ENCODE results near the gene PLSCR2.

DNA sequence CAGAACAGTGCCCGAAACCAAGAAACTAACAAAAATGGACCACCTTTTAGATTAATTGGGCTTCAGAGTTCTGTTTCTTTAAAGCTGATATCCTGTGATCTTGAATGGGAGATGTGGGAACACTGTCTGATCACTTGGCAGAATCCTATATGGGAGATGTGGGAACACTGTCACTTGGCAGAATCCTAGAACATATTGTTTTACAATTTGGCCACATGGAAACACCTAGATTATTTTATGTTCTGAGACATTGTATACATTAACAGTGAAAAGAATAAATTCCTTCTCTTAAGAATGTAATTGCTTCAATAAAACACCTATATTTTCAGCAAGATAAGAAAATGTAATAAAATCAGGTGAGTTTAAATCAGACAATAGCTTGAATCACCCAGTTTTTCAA is 30.3 kb upstream of the PLSCR2 start:
- no peak for TF ChIP-seq EZH2 (IDR thresholded peaks at IDR 0.05)
- no peak for TF ChIP-seq POLR2AphosphoS5 (IDR thresholded peaks at IDR 0.05; ENCODE audit: borderline replicate concordance, low read depth, low read length)
- no peak for TF ChIP-seq FOXP2 (optimal IDR thresholded peaks at IDR 0.05; ENCODE audit: control extremely low read depth, extremely low read length, insufficient read depth)
